ENCODE results near the gene HEMGN. TPM values are rescaled to one million over a fixed set of nuclear protein-coding genes. Genes with fewer than 3 reads are reported as not detected.
"Not testable (repeated sequence)": the region's sequence is repeated elsewhere in the genome, so short reads cannot be mapped to it uniquely, and the experiment has no call there.

Gene HEMGN
- total and polyA plus RNA-seq, 10 of the 15 experiments (the other 5 are each of a cell fraction or from before 2014, with no cell fraction given) = 0.03 to 0.28 (median 0.09) TPM; not detected in 4

- TF ChIP-seq LARP7 (IDR thresholded peaks at IDR 0.05) (no peak), ZBTB33 (IDR thresholded peaks at IDR 0.05) (no peak), SP1 (IDR thresholded peaks at IDR 0.05; ENCODE audit: low read depth, low read length) (no peak), IRF5 (IDR thresholded peaks at IDR 0.05; ENCODE audit: borderline replicate concordance) (no peak), RELB (IDR thresholded peaks at IDR 0.05; ENCODE audit: low read depth) (no peak), NR2F1 (conservative IDR thresholded peaks at IDR 0.05) (no peak), CHD2 (IDR thresholded peaks at IDR 0.05; ENCODE audit: borderline replicate concordance, low read depth, low read length) (no peak), HSF1 (IDR thresholded peaks at IDR 0.05; ENCODE audit: low read depth, low read length) (no peak), TCF3 (IDR thresholded peaks at IDR 0.05; ENCODE audit: borderline replicate concordance, insufficient read depth, low read depth, low read length) (no peak)
Observed at GRCh38 chr9:97961361-97961760, 23.4 kb upstream of the HEMGN start (continued).

GRCh38 chr9:97960678-97961328 lies 22.8 kb upstream of the HEMGN start:
- BruUV-seq (replicated peaks); in situ Hi-C loops (cut with MboI); H3K4me3 ChIP-seq; H3K27me3 ChIP-seq (replicated peaks in 1 of 2; ENCODE audit: control insufficient read depth in 2 of 2, insufficient read depth in 2 of 2, low read length in 1 of 2); ATAC-seq; H2AFZ ChIP-seq (ENCODE audit: control insufficient read depth, low read depth, low read length); H3K79me2 ChIP-seq (ENCODE audit: control insufficient read depth, insufficient read depth, low read length); RAD21 ChIA-PET (ENCODE audit: unreplicated experiment); DNase-seq (ENCODE audit: low read depth, low spot score); H3K9me3 ChIP-seq (replicated peaks; ENCODE audit: control insufficient read depth, insufficient read depth, low read length); H3K9ac ChIP-seq (ENCODE audit: control insufficient read depth, insufficient read depth, low read length); intact Hi-C loops (cut with micrococcal nuclease; ENCODE audit: unreplicated experiment); H4K20me1 ChIP-seq (ENCODE audit: control insufficient read depth, insufficient read depth); H3K27ac ChIP-seq (ENCODE audit: control insufficient read depth, insufficient read depth); H3K36me3 ChIP-seq (ENCODE audit: control insufficient read depth in 2 of 2, insufficient read depth in 2 of 2, low read length in 1 of 2); H3K4me1 ChIP-seq (ENCODE audit: control insufficient read depth, insufficient read depth, low read length); POLR2A ChIA-PET; FAIRE-seq; H3K4me2 ChIP-seq (ENCODE audit: control insufficient read depth, insufficient read depth): not testable (repeated sequence)
- CTCF ChIA-PET = interaction anchor here (1.0 to 2.3 kb wide), 2 partner anchors 10 to 70 kb away, joined by 3 to 7 read pairs; no protein-coding TSS in a partner anchor
- WGBS (ENCODE audit: insufficient coverage, insufficient replicate concordance, low lambda C conversion rate, missing lambda C conversion rate) = 61% methylated on average over 9 of the region's 9 CpGs
- SMC1A ChIA-PET (ENCODE audit: uncharacterized antibody, unreplicated experiment) = interaction anchor here (1.3 to 1.6 kb wide), 2 partner anchors 11 to 35 kb away, joined by 4 to 6 read pairs; no protein-coding TSS in a partner anchor

Measured in GM12878 (cell line).